Glomerular visceral epithelial cell (primary cell): ENCODE results near the gene TASP1.

Experiments used
- DNase-seq: peaks from one replicate; pipeline ENCODE4 v3.0.0-alpha.2; 2016; ENCODE audit errors: extremely low spot score

TASP1 gene

DNA sequence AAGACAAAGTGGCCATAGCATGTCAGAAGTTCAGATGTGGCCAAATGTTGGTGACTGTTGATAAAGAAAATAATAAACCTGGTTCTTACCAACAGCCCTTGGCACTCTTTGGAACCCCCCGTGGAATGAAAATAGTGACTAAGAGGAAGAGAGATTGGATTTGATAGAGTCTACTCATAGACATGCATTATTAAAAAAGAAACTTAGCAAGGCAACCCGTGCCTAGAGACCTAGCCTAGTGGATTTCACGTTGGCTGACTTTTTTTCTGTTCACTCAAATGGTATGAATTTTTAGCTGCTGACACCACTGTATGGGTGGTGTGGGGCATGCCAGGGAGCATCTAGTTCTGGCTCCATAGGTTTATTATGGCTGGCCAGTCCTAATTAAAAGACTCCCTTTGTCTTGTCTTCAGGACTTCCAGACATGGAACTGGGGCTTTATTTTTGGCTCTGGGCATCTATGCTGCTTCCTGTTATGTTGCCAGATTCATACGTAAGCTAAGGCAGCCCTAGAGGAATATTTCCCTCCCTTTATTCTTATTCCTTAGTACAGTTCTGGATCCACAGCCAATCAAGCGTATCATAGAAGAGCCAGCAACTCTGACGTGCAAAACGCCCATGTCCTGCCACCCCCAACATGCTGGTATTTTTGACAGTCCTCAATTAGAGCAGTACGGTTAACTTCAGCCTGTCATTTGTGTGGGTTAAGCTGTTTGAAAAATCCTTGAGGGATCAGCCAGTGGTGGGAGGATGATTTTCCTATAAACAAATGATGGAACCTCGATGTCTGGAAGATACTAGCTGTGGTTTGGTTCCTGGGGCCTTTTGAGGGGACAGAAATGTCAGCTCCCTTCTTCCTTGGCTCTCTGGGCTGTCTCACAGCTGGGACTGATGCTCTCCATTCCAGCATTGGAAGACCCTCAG is 290.2 kb downstream of the TASP1 start:
- DNase-seq, result no peak

DNA sequence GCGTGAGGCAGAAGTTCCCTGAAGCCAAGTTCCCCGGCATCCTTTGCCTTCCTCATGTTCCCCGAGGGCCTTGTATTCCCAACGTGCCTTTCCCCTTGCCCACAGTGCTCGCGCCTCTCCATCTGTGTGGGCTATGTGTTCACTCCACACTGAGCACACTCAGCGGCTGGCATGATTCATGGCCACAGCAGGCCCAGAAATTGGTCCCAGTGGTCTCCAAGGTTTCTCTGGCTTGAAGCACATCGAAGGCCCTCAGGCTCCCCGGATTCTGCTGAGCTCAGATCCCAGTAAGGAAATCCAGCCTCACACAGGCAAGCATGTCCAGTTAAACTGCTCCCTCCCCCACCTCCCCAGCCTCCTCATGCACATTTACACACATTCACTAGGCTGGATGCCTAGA is 294.1 kb downstream of the TASP1 start:
- no peak for DNase-seq

DNA sequence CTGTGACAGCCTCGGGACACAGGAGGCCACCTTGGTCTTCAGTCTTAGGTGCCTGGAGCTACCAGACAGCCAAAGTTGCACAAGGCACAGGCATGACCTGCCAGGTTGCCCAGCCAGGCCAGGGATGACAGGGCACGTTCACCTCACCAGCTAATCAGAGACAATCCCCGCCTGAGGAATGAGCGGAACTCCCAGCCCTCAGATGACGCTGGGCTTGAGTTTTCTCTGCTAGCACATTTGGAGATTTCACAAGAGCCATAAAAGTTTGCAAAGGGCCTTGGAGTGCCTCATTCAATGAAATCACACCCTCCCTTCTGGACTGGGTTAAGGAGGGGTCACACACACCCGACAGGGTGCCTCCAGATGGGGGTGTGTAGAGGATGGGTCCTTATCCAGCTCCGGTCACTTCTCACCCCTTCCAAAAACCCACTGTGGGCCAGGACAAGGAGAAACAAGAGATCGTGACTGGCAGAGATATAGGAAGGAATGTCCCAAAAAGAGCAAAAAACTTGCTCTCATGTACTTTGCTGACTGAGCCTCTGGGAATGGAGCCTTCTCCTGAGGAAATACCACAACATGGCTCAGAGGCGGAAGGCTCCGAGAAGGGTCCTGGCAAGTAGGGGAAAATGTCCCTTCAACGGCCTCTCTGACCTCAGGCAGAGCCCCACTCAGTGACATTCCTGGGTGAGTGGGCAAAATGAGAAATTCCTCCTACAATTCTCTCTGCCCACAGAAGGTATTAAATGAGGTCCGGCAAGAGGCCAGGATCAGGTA is 296.1 kb downstream of the TASP1 start:
- no peak for DNase-seq

DNA sequence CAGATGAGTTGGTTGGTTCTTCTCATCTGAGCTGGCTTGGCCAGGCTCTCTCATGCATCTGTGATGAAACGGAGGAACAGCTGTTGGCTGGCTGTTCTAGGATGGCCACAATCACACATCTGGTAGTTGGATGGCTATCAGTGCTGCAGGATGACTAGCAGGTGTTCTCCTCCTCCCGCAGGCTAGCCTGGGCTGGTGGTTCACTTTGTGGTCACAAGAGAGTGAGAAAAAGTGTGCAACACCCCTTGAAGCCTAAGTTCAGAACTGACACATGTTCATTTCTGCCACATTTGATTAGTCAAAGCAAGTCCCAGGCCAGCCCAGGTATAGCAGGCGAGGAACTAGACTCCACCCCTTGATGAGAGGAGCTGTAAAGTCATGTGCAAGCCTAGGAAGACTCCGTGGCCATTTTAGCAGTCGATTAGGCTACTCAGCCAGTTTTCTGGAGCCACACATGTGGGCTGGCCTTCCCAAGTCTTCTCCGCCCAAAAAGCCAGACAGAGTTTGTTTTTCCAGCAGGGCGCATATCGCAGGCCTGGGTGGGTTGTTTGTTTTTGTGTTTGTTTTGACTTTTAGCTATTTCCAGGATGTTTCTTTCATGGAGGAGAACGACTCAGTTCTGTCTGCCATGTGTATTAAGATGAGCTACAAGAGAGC is 296.9 kb downstream of the TASP1 start:
- no peak for DNase-seq

DNA sequence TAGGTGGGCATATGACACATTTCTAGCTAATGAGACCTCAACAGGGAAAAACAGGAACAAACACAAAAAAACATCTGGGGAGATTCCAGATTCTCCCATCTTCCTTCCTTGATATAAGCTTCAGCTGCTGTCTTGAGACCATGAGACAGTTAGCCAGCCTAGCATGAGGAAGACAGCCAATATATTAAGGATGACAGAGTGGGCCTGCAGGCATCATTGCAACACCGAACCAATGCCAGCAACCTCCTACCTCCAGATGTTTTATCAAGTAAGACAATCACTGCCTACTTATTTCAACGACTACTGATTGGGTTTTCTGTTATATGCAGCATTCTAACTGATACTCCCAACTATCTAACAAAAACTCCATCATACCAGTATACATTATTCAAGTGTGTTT is 298.6 kb downstream of the TASP1 start:
- DNase-seq, result no peak
